ENCODE results near the gene GLRA2. TPM values are rescaled to one million over a fixed set of nuclear protein-coding genes. Genes with fewer than 3 reads are reported as not detected.

The GLRA2 gene
- total and polyA plus RNA-seq, 2 of the 13 experiments (the other 11 are each of a cell fraction or from before 2014, with no cell fraction given): not detected

DNA sequence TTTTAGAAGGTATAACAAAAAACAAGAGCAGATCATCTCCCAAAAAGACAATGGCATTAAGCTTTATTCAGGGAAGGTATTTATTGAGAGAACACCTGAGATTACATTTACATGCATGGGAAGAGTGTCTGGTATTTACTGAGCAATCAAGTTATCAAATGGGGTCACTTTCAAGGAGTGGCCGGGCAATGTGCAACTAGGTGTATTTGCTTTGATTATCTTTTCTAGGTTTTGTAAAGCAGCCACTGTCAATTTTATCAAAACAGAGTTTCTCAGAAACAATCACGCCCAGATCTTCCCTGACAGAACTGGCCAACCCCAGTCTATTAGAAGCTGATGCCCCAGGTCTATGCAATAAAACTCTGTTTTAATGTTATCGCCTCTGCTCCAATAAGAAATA lies 169.5 kb downstream of the GLRA2 start (continued):
- TF ChIP-seq MLXIP (CRISPR knock-in tag; IDR thresholded peaks at IDR 0.05; ENCODE audit: borderline replicate concordance): no peak
- no peak for TF ChIP-seq ZFP37 (CRISPR knock-in tag; IDR thresholded peaks at IDR 0.05; ENCODE audit: borderline replicate concordance)
- TF ChIP-seq LCORL (IDR thresholded peaks at IDR 0.05): no peak
- TF ChIP-seq LCORL (CRISPR knock-in tag; IDR thresholded peaks at IDR 0.05): no peak

GRCh38 chrX:14700982-14701381 lies 171.6 kb downstream of the GLRA2 start:
- no peaks in the 10 kb centered on the region for H4K20me1 ChIP-seq (ENCODE audit: insufficient read depth, low read length)
- no TSS peak for BruUV-seq (replicated peaks)
- FAIRE-seq (no peak), ATAC-seq (no peak), DNase-seq (ENCODE audit: low spot score) (no peak)
- H3K9me3 ChIP-seq (ENCODE audit: low read length): no peaks in the 10 kb centered on the region
- WGBS (ENCODE audit: low lambda C conversion rate): 91% methylated on average over 5 of the region's 5 CpGs
- H3K4me3 ChIP-seq (replicated peaks in 1 of 3; ENCODE audit: insufficient read depth in 1 of 3, low read depth in 2 of 3, low read length in 3 of 3): no peak overlapping the region
- H3K4me2 ChIP-seq (ENCODE audit: low read depth, low read length): no peak overlapping the region
- no peaks in the 10 kb centered on the region for H3K36me3 ChIP-seq (replicated peaks in 1 of 2; ENCODE audit: control insufficient read depth in 1 of 2, insufficient read depth in 2 of 2, low read length in 2 of 2)
- H3K27me3 ChIP-seq (ENCODE audit: control insufficient read depth in 1 of 2, insufficient read depth in 2 of 2, low read length in 2 of 2): no peaks in the 10 kb centered on the region
- H3K4me1 ChIP-seq (ENCODE audit: insufficient read depth, low read length): no peaks in the 10 kb centered on the region
- intact Hi-C loops (cut with micrococcal nuclease; ENCODE audit: unreplicated experiment) (no loop called here), in situ Hi-C loops (cut with HindIII; ENCODE audit: extremely low pct_ligation_motif_present, low pct_unique_long_range_greater_than_20kb) (no loop called here)
- H2AFZ ChIP-seq (ENCODE audit: low read length): no peak overlapping the region
- CTCF ChIA-PET (ENCODE audit: low intra/inter-chr PET ratio, low total read pairs): no interaction called here
- peak; percentile 69 for TF ChIP-seq CEBPB (IDR thresholded peaks at IDR 0.05; ENCODE audit: borderline replicate concordance, low read depth, low read length)
- TF ChIP-seq, protein P1, sequence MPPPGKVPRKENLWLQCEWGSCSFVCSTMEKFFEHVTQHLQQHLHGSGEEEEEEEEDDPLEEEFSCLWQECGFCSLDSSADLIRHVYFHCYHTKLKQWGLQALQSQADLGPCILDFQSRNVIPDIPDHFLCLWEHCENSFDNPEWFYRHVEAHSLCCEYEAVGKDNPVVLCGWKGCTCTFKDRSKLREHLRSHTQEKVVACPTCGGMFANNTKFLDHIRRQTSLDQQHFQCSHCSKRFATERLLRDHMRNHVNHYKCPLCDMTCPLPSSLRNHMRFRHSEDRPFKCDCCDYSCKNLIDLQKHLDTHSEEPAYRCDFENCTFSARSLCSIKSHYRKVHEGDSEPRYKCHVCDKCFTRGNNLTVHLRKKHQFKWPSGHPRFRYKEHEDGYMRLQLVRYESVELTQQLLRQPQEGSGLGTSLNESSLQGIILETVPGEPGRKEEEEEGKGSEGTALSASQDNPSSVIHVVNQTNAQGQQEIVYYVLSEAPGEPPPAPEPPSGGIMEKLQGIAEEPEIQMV (CRISPR knock-in tag; IDR thresholded peaks at IDR 0.05; ENCODE audit: low read depth): no peak
- TF ChIP-seq, protein P2, sequence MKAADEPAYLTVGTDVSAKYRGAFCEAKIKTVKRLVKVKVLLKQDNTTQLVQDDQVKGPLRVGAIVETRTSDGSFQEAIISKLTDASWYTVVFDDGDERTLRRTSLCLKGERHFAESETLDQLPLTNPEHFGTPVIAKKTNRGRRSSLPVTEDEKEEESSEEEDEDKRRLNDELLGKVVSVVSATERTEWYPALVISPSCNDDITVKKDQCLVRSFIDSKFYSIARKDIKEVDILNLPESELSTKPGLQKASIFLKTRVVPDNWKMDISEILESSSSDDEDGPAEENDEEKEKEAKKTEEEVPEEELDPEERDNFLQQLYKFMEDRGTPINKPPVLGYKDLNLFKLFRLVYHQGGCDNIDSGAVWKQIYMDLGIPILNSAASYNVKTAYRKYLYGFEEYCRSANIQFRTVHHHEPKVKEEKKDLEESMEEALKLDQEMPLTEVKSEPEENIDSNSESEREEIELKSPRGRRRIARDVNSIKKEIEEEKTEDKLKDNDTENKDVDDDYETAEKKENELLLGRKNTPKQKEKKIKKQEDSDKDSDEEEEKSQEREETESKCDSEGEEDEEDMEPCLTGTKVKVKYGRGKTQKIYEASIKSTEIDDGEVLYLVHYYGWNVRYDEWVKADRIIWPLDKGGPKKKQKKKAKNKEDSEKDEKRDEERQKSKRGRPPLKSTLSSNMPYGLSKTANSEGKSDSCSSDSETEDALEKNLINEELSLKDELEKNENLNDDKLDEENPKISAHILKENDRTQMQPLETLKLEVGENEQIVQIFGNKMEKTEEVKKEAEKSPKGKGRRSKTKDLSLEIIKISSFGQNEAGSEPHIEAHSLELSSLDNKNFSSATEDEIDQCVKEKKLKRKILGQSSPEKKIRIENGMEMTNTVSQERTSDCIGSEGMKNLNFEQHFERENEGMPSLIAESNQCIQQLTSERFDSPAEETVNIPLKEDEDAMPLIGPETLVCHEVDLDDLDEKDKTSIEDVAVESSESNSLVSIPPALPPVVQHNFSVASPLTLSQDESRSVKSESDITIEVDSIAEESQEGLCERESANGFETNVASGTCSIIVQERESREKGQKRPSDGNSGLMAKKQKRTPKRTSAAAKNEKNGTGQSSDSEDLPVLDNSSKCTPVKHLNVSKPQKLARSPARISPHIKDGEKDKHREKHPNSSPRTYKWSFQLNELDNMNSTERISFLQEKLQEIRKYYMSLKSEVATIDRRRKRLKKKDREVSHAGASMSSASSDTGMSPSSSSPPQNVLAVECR (CRISPR knock-in tag; IDR thresholded peaks at IDR 0.05; ENCODE audit: borderline replicate concordance): no peak
- no peak for TF ChIP-seq KLF13 (CRISPR knock-in tag; IDR thresholded peaks at IDR 0.05)
- no peak for TF ChIP-seq ZNF101 (CRISPR knock-in tag; IDR thresholded peaks at IDR 0.05; ENCODE audit: borderline replicate concordance, low read depth)
- TF ChIP-seq ATF2 (CRISPR knock-in tag; IDR thresholded peaks at IDR 0.05): no peak
- H3K27ac ChIP-seq (ENCODE audit: extremely low read length, insufficient read depth, low read length): no peak overlapping the region
- no peaks in the 10 kb centered on the region for H3K79me2 ChIP-seq (ENCODE audit: insufficient read depth, low read length)
- H3K9ac ChIP-seq (ENCODE audit: insufficient read depth, low read depth, low read length): no peak overlapping the region
- POLR2A ChIA-PET: no interaction called here
